Endodermal cell (in vitro differentiated cells): ENCODE measurements around the gene ZNF385A. TPM values are rescaled to one million over a fixed set of nuclear protein-coding genes. Genes with fewer than 3 reads are reported as not detected.

Experiments
- DNase-seq: peaks from one replicate; pipeline ENCODE4 v3.0.0-alpha.2; 2017
- H3K27ac ChIP-seq: 2 replicates; pipeline ENCODE4 v1.5.1; 2013; ENCODE audit warnings: mild to moderate bottlenecking, low read depth, low read length, moderate library complexity
- H3K27me3 ChIP-seq: 2 replicates; pipeline ENCODE4 v1.6.1; 2013; ENCODE audit warnings: mild to moderate bottlenecking, low read length, moderate library complexity; ENCODE audit not compliant: insufficient read depth, control insufficient read depth, poor library complexity, severe bottlenecking
- H3K36me3 ChIP-seq: 2 replicates; pipeline ENCODE4 v1.7.0; 2013; ENCODE audit warnings: mild to moderate bottlenecking, low read length, moderate library complexity; ENCODE audit not compliant: control insufficient read depth, insufficient read depth
- H3K4me1 ChIP-seq: one replicate; pipeline ENCODE4 v1.7.0; 2013; ENCODE audit warnings: low read length; ENCODE audit not compliant: control insufficient read depth, insufficient read depth
- H3K4me3 ChIP-seq: 2 replicates; pipeline ENCODE4 v1.5.1; 2013; ENCODE audit warnings: mild to moderate bottlenecking, low read length, moderate library complexity
- H3K9ac ChIP-seq: 2 replicates; pipeline ENCODE4 v1.6.1; 2013; ENCODE audit warnings: mild to moderate bottlenecking, low read length, moderate library complexity; ENCODE audit not compliant: poor library complexity, severe bottlenecking; ENCODE audit errors: extremely low read depth
- H3K9me3 ChIP-seq: 2 replicates; pipeline ENCODE4 v1.6.1; 2013; ENCODE audit warnings: mild to moderate bottlenecking, low read length, moderate library complexity; ENCODE audit not compliant: control insufficient read depth
- H3K27ac Mint-ChIP-seq: 2 replicates; pipeline ENCODE4 v1.8.0; 2020; ENCODE audit warnings: mixed read lengths
- H3K27me3 Mint-ChIP-seq: 2 replicates; pipeline ENCODE4 v1.8.0; 2021; ENCODE audit warnings: mild to moderate bottlenecking, mixed read lengths; ENCODE audit not compliant: insufficient read depth
- H3K36me3 Mint-ChIP-seq: 2 replicates; pipeline ENCODE4 v1.8.0; 2020; ENCODE audit warnings: low read depth, mixed read lengths
- H3K4me1 Mint-ChIP-seq: 2 replicates; pipeline ENCODE4 v1.8.0; 2020; ENCODE audit warnings: mixed read lengths
- H3K4me3 Mint-ChIP-seq: 2 replicates; pipeline ENCODE4 v1.8.0; 2020; ENCODE audit warnings: mild to moderate bottlenecking, moderate library complexity, mixed read lengths
- H3K9me3 Mint-ChIP-seq: 2 replicates; pipeline ENCODE4 v1.8.0; 2020; ENCODE audit warnings: mild to moderate bottlenecking, mixed read lengths
- WGBS, 2 experiments: methylation state at CpG; one replicate each; pipeline versions ENCODE4 v1.1.5 to v1.1.7; 2013; ENCODE audit warnings: missing lambda C conversion rate in 2 of 2, mixed read lengths in 1 of 2; ENCODE audit not compliant: insufficient coverage in 1 of 2, insufficient read length in 1 of 2; 5-methylcytosine and 5-hydroxymethylcytosine counted together
- total RNA-seq, 2 donors: library from RNA; stranded (reverse); fragmentation: NEBNext Ultra II Directional in 1 of 2; extraction: Animal tissue kit (Norgen Biotek cat#: 25700) in 1 of 2; gene quantifications; 2 replicates in 1 of 2; 3 replicates in 1 of 2; pipeline ENCODE4 v1.2.1, GENCODE V29; 2021
- TF ChIP-seq, protein P1 (sequence below): fragments of 200-600 bp; sonication (generic); conservative IDR thresholded peaks from 2 replicates; pipeline ENCODE4 v1.5.0; 2021; ENCODE audit warnings: antibody characterized with exemption, mild to moderate bottlenecking

The ZNF385A gene
- total RNA-seq, 2 donors from 2014 or later, result 10.5 to 16.3 TPM

DNA sequence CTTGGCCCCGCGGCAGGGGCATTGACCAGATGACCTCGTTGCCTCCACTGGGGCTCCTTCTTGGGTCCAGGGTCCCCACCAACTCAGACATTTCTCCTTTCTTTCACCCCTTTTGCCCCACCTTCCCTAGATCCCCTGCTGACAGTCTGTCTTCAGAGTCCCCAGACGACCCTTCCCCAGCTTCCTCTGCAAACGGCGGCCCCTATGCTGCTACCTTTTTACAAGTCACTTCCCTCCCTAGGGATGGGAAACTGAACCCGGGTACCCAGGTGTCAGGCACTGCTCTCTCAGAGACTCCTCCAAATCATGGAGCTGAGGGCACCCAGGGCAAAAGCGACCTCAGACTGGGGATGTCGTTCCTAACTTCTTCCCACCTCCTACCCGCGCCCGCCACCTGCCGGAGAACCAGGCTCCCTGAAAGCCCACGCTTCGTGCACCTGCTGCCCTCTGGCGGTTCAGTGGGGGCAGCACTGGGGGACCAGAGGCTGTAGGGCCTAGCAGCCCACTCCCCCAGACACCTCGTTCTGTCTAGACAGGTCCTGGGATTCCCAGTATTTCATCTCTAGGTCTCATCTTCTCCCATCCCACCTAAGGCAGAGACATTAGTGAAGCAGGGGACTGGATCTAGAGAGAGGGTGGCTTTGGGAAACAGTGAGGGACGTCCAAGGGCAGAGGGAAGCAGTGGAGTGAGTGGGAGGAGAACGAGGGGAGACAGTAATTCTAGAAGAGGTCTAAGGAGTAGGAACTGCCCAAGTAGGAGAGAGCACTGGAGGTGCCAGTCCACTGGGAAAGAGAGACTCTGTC, 4.9 kb downstream of the ZNF385A start:
- H3K4me1 ChIP-seq, result peaks cover 4% of the 10 kb centered on the region
- Mint-ChIP-seq H3K4me3 (peak overlapping the region; percentile 62), H3K4me1 (peaks cover 31% of the 10 kb centered on the region), H3K9me3 (no peaks in the 10 kb centered on the region), H3K27me3 (peaks cover 31% of the 10 kb centered on the region), H3K36me3 (peaks cover 6% of the 10 kb centered on the region), H3K27ac (peak overlapping the region; percentile 38)
- peak overlapping the region; percentile 52 for H3K27ac ChIP-seq
- no peak overlapping the region for H3K9ac ChIP-seq
- peaks cover 9% of the 10 kb centered on the region for H3K27me3 ChIP-seq
- TF ChIP-seq, protein P1, sequence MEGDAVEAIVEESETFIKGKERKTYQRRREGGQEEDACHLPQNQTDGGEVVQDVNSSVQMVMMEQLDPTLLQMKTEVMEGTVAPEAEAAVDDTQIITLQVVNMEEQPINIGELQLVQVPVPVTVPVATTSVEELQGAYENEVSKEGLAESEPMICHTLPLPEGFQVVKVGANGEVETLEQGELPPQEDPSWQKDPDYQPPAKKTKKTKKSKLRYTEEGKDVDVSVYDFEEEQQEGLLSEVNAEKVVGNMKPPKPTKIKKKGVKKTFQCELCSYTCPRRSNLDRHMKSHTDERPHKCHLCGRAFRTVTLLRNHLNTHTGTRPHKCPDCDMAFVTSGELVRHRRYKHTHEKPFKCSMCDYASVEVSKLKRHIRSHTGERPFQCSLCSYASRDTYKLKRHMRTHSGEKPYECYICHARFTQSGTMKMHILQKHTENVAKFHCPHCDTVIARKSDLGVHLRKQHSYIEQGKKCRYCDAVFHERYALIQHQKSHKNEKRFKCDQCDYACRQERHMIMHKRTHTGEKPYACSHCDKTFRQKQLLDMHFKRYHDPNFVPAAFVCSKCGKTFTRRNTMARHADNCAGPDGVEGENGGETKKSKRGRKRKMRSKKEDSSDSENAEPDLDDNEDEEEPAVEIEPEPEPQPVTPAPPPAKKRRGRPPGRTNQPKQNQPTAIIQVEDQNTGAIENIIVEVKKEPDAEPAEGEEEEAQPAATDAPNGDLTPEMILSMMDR, result peak; percentile 100
- H3K9me3 ChIP-seq, result no peaks in the 10 kb centered on the region
- no peaks in the 10 kb centered on the region for H3K36me3 ChIP-seq
- peak overlapping the region; percentile 83 for H3K4me3 ChIP-seq
- 13 to 18% methylated on average over 12 to 19 of the region's 19 CpGs for WGBS, 2 experiments
- peak; percentile 99 for DNase-seq

DNA sequence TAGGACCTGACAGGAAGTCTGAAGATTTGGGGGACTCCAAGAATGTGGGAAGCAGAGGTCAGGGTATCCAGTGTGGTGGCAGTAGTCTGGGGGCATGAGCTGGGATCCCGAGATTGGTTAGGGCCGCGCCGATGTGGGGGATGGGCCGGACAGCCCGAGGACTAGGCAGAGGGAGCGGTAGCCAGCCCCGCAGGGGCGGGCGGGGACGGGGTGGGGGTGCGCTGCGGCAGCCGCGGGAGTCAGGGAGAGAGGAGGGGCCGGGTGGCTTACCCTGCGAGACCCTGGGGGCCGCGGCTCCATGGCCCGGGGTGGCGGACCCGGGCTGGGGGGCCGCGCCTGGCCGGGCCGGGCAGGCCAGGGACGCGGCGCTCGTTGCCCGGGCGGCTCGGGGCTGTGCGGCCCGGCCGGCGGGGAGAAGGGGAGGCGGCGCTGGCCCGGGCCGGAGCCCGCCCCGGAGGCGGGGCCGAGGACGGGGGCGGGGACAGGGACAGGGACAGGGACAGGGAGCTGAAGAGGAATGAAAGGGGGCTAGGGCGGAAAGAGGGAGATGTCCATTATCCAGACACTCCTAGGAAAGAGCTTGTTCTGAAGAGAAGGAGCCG, 5.6 kb downstream of the ZNF385A start:
- H3K36me3 ChIP-seq, result no peaks in the 10 kb centered on the region
- Mint-ChIP-seq H3K36me3 (peaks cover 6% of the 10 kb centered on the region), H3K27me3 (peaks cover 32% of the 10 kb centered on the region), H3K4me3 (peak overlapping the region; percentile 62), H3K27ac (peak overlapping the region; percentile 48), H3K9me3 (no peaks in the 10 kb centered on the region), H3K4me1 (peaks cover 25% of the 10 kb centered on the region)
- WGBS, 2 experiments, result 3 to 6% methylated on average over 2 to 49 of the region's 49 CpGs
- H3K27ac ChIP-seq, result peak overlapping the region; percentile 52
- TF ChIP-seq, protein P1, result no peak
- no peak overlapping the region for H3K9ac ChIP-seq
- H3K9me3 ChIP-seq, result no peaks in the 10 kb centered on the region
- DNase-seq, result peak; percentile 94
- peaks cover 9% of the 10 kb centered on the region for H3K27me3 ChIP-seq
- peak overlapping the region; percentile 83 for H3K4me3 ChIP-seq
- H3K4me1 ChIP-seq, result no peaks in the 10 kb centered on the region

DNA sequence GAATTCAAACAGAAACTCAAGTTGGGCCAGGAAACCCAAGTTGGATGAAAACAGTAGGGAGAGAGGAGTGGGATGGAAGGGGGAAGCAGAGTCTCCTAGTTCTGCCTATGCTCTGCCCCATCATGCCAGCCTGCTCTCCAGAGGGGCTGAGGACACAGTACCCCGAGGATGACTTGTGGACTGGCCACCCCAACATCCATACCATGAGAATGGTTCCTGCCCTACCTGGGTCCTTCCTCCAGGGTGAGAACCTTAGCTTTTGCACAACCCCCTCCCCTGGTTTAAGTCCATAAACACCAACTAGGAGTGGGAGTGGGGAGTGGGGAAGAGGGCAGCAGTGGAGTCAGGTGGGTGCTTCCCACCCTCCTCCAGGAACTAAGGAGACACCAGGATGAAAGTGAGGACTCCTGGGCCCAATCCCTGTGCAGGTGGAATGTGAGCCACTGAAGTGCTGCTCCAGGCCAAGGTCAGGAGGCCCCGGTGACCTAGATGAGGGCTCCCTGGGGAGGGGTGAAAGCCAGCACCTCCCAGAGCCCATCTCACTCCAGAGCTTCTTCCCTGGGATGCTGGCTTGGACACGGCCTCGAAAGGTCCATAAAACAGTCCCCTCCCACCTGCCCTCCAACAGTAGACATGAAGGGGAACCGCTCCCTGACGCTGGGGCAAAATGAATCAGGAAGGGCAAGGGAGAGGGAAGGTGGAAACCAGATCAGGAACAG, 6.6 kb downstream of the ZNF385A start:
- TF ChIP-seq, protein P1, result no peak
- peak overlapping the region; percentile 69 for H3K4me3 ChIP-seq
- no peaks in the 10 kb centered on the region for H3K9me3 ChIP-seq
- H3K36me3 ChIP-seq, result no peaks in the 10 kb centered on the region
- no peak for DNase-seq
- WGBS, 2 experiments, result 83 to 100% methylated on average over 2 to 4 of the region's 6 CpGs
- no peak overlapping the region for H3K27ac ChIP-seq
- Mint-ChIP-seq H3K27ac (no peak overlapping the region), H3K9me3 (no peaks in the 10 kb centered on the region), H3K36me3 (peaks cover 14% of the 10 kb centered on the region), H3K27me3 (peaks cover 36% of the 10 kb centered on the region), H3K4me1 (peaks cover 23% of the 10 kb centered on the region), H3K4me3 (peak overlapping the region; percentile 62)
- peaks cover 9% of the 10 kb centered on the region for H3K27me3 ChIP-seq
- H3K4me1 ChIP-seq, result no peaks in the 10 kb centered on the region
- no peak overlapping the region for H3K9ac ChIP-seq
